K562 (cell line): ENCODE measurements around the gene MRPL42. TPM values are rescaled to one million over a fixed set of nuclear protein-coding genes. Genes with fewer than 3 reads are reported as not detected.

Experiments
- ATAC-seq: fragments of 200-7000 bp; cut with Tn5 transposase; 3 replicates; pipeline ENCODE4 v1.9.1; 2020; ENCODE audit warnings: moderate library complexity
- BruUV-seq: library from RNA; stranded (reverse); fragments of 400-500 nt; replicated peaks from 2 replicates; lab custom pipeline; 2021; lab: Mats Ljungman, UMichigan
- CTCF ChIA-PET: fragments of 300-600 bp; formaldehyde crosslinking; extraction: SDS; loops from one replicate; lab custom pipeline; 2021; ENCODE audit warnings: low intra/inter-chr PET ratio; lab: Yijun Ruan, JAX
- POLR2A ChIA-PET: fragments of 300-600, 350-650 bp; sonication (Branson Sonifier 250); formaldehyde crosslinking; extraction: SDS; loops from one replicate; lab custom pipeline; 2021; ENCODE audit warnings: antibody characterized with exemption, inconsistent platforms; lab: Yijun Ruan, JAX
- DNase-seq, 4 experiments: peaks; one replicate each; pipeline versions ENCODE4 v3.0.0 to v3.0.0-alpha.2; 2011 to 2018; ENCODE audit warnings: low spot score in 3 of 4, mixed read lengths in 3 of 4; ENCODE audit errors: extremely low read depth in 1 of 4
- FAIRE-seq: peaks from 2 replicates; lab custom pipeline; 2011; peaks lifted over from hg19 to GRCh38; lab: Jason Lieb, UNC
- H2AFZ ChIP-seq: 2 replicates; pipeline ENCODE4 v1.6.0; 2011; ENCODE audit warnings: low read depth, low read length, control low read depth, inconsistent platforms
- H3K27ac ChIP-seq: fragments of 200-600 bp; 3 replicates; pipeline ENCODE4 v1.8.0; 2011; ENCODE audit warnings: low read depth, mild to moderate bottlenecking, control low read depth, inconsistent platforms, low read length, moderate library complexity, mixed read lengths; ENCODE audit errors: extremely low read depth
- H3K27me3 ChIP-seq, 2 experiments: fragments of 300-600 bp in 1 of 2; 2 replicates in 1 of 2; 3 replicates in 1 of 2; pipeline versions ENCODE4 v1.6.0 to v1.8.0; 2011; ENCODE audit warnings: inconsistent platforms in 2 of 2, low read length in 2 of 2, mild to moderate bottlenecking in 1 of 2, mixed read lengths in 1 of 2, moderate library complexity in 1 of 2; ENCODE audit not compliant: control insufficient read depth in 2 of 2, insufficient read depth in 2 of 2
- H3K36me3 ChIP-seq: fragments of 300-600 bp; 3 replicates; pipeline ENCODE4 v1.8.0; 2011; ENCODE audit warnings: mild to moderate bottlenecking, low read length, inconsistent platforms; ENCODE audit not compliant: control insufficient read depth, insufficient read depth
- H3K4me1 ChIP-seq, 2 experiments: fragments of 200-600 bp in 1 of 2; replicated peaks in 1 of 2; 2 replicates in 1 of 2; 3 replicates in 1 of 2; pipeline versions ENCODE4 v1.5.1 to v1.8.0; 2011; ENCODE audit warnings: inconsistent platforms in 2 of 2, low read length in 2 of 2, mild to moderate bottlenecking in 1 of 2, mixed read lengths in 1 of 2, moderate library complexity in 1 of 2; ENCODE audit not compliant: control insufficient read depth in 2 of 2, insufficient read depth in 2 of 2
- H3K4me2 ChIP-seq: 2 replicates; pipeline ENCODE4 v1.6.1; 2011; ENCODE audit warnings: low read length, control low read depth, inconsistent platforms, mixed read lengths; ENCODE audit not compliant: insufficient read depth
- H3K4me3 ChIP-seq: fragments of 200-600 bp; sonication (generic), shearing (Covaris generic); 2 replicates; pipeline ENCODE4 v1.5.1; 2016; ENCODE audit warnings: control low read depth, inconsistent platforms
- H3K79me2 ChIP-seq: fragments of 200-600 bp; 3 replicates; pipeline ENCODE4 v1.8.0; 2011; ENCODE audit warnings: low read length, inconsistent platforms; ENCODE audit not compliant: control insufficient read depth, insufficient read depth
- H3K9ac ChIP-seq, 2 experiments: 2 replicates each; pipeline versions ENCODE4 v1.6.0 to v1.6.1; 2011; ENCODE audit warnings: low read depth in 2 of 2, low read length in 2 of 2, control low read depth in 1 of 2, inconsistent platforms in 1 of 2, mild to moderate bottlenecking in 1 of 2, mixed read lengths in 1 of 2; ENCODE audit not compliant: insufficient read depth in 1 of 2
- H3K9me1 ChIP-seq: one replicate; pipeline ENCODE4 v1.6.0; 2011; ENCODE audit warnings: inconsistent platforms, mild to moderate bottlenecking, low read length, moderate library complexity; ENCODE audit not compliant: control insufficient read depth, insufficient read depth
- H3K9me3 ChIP-seq: replicated peaks from 2 replicates; pipeline ENCODE4 v1.5.1; 2011; ENCODE audit warnings: low read depth, low read length, inconsistent platforms; ENCODE audit not compliant: control insufficient read depth, insufficient read depth
- H4K20me1 ChIP-seq: replicated peaks from 2 replicates; pipeline ENCODE4 v1.6.1; 2011; ENCODE audit warnings: low read length, inconsistent platforms, mixed read lengths; ENCODE audit not compliant: control insufficient read depth, insufficient read depth
- ARID1B ChIP-seq: fragments of 450-650 bp; IDR thresholded peaks from 2 replicates; pipeline ENCODE4 v1.6.1; 2016; ENCODE audit warnings: antibody characterized with exemption, mild to moderate bottlenecking, inconsistent platforms
- FOXK2 ChIP-seq, 2 experiments: fragments of 450-650 bp; IDR thresholded peaks in 1 of 2; conservative IDR thresholded peaks in 1 of 2; 2 replicates each; pipeline ENCODE4 v1.6.1; 2016; ENCODE audit warnings: low read depth in 2 of 2, mild to moderate bottlenecking in 1 of 2
- MED1 ChIP-seq: sonication (generic); formaldehyde crosslinking; IDR thresholded peaks from 2 replicates; pipeline ENCODE4 v1.8.1; 2023; ENCODE audit warnings: missing genetic modification reagents, borderline replicate concordance
- SMAD1 ChIP-seq: fragments of 150-350 bp; IDR thresholded peaks from 2 replicates; pipeline ENCODE4 v1.6.1; 2014; ENCODE audit warnings: low read length, low read depth; ENCODE audit not compliant: partially characterized antibody
- TAL1 ChIP-seq: fragments of 450-650 bp; IDR thresholded peaks from 2 replicates; pipeline ENCODE4 v1.6.1; 2016; ENCODE audit warnings: mild to moderate bottlenecking
- TEAD2 ChIP-seq: fragments of 450-650 bp; IDR thresholded peaks from 2 replicates; pipeline ENCODE4 v1.6.1; 2016; ENCODE audit warnings: missing genetic modification characterization, control low read depth, missing compliant biosample characterization
- ZFP1 ChIP-seq: fragments of 450-650 bp; formaldehyde crosslinking; IDR thresholded peaks from 2 replicates; pipeline ENCODE4 v1.4.0; 2020; ENCODE audit warnings: mild to moderate bottlenecking, mixed read lengths
- ZNF121 ChIP-seq: sonication (generic); formaldehyde crosslinking; conservative IDR thresholded peaks from 2 replicates; pipeline ENCODE4 v1.8.0; 2022; ENCODE audit warnings: missing genetic modification reagents
- ZNF408 ChIP-seq: fragments of 250-450 bp; sonication (Bioruptor Pico); IDR thresholded peaks from 2 replicates; pipeline ENCODE4 v1.4.0; 2020; ENCODE audit warnings: low read depth, mild to moderate bottlenecking, moderate library complexity
- ZNF586 ChIP-seq: fragments of 450-650 bp; formaldehyde crosslinking; conservative IDR thresholded peaks from 2 replicates; pipeline ENCODE4 v1.4.0; 2020; ENCODE audit warnings: mild to moderate bottlenecking, moderate library complexity
- ZNF668 ChIP-seq: fragments of 250-450 bp; sonication (Bioruptor Pico); IDR thresholded peaks from 2 replicates; pipeline ENCODE4 v1.8.0; 2022; ENCODE audit warnings: mild to moderate bottlenecking, inconsistent platforms
- ZNF699 ChIP-seq: fragments of 250-450 bp; sonication (Bioruptor Pico); IDR thresholded peaks from 2 replicates; pipeline ENCODE4 v1.8.0; 2021; ENCODE audit warnings: mild to moderate bottlenecking, moderate library complexity; ENCODE audit not compliant: insufficient replicate concordance
- in situ Hi-C: fragments of 300-500 bp; cut with MboI; formaldehyde crosslinking; loops from 4 replicates; pipeline ENCODE4 v1.15.0; 2018; ENCODE audit warnings: inconsistent platforms, mixed read lengths
- intact Hi-C: fragments of 100-400 bp; cut with micrococcal nuclease; formaldehyde crosslinking; loops from 2 replicates; pipeline ENCODE4 v1.14.2; 2022
- polyA plus RNA-seq, 8 experiments: library from polyadenylated mRNA; depleted of rRNA in 4 of 8; stranded (reverse) in 5 of 8; unstranded in 3 of 8; fragments of >200 nt; fragmentation: Nextera tagmentation in 2 of 8; fragmentation: Illumina TruSeq in 1 of 8; extraction: Ambion mirVana in 2 of 8; extraction: Trizol in 1 of 8; gene quantifications; 2 replicates each; pipeline versions ENCODE4 v1.2.1 to v1.2.3, GENCODE V29; 2011 to 2014; ENCODE audit warnings: inconsistent platforms in 1 of 8, missing spikeins in 1 of 8
- total RNA-seq, 7 experiments: library from RNA; depleted of rRNA in 6 of 7; stranded (reverse); fragments of >200 nt in 6 of 7; fragmentation: Illumina TruSeq in 2 of 7; extraction: Trizol in 2 of 7; gene quantifications; 2 replicates each; pipeline versions ENCODE4 v1.2.1 to v1.2.3, GENCODE V29; 2011 to 2021; ENCODE audit warnings: low replicate concordance in 1 of 7
- TF ChIP-seq, protein P1 (sequence below): sonication (generic); formaldehyde crosslinking; IDR thresholded peaks from 2 replicates; pipeline ENCODE4 v1.8.1; 2023; ENCODE audit warnings: mild to moderate bottlenecking, missing genetic modification reagents

Gene MRPL42
- total and polyA plus RNA-seq, 9 of the 15 experiments (the other 6 are each of a cell fraction or from before 2014, with no cell fraction given), result 104 to 806 (median 218) TPM

DNA sequence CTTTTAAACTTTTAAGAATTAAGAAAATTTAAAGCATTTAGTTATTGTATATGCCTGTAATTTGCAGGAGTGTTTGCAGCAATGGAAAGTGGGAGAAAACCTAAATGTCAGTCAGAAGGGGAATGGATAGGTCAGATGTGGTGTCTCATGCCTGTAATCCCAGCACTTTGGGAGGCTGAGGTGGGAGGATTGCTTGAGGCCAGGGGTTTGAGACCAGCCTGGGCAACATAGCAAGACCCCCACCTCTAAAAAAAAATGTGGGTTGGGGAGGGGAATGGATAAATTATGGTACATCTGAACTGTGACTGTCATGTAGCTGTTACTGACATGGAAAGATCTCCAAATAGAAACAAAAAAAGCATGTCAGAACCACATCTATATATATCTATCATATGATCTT lies 2.1 kb downstream of the MRPL42 start:
- Histone ChIP-seq H3K79me2 (peaks cover 55% of the 10 kb centered on the region), H3K27me3 (no peaks in the 10 kb centered on the region), H3K9ac (no peak overlapping the region), H3K9me1 (no peaks in the 10 kb centered on the region), H3K9me3 (no peaks in the 10 kb centered on the region), H3K4me1 (peaks cover 3 to 4% of the 10 kb centered on the region in 2 experiments; a peak in 2 of 5 replicates), H3K4me3 (no peak overlapping the region), H2AFZ (no peak overlapping the region), H4K20me1 (no peaks in the 10 kb centered on the region), H3K27ac (no peak overlapping the region), H3K4me2 (no peak overlapping the region), H3K36me3 (peaks cover 47% of the 10 kb centered on the region)
- ChIA-PET CTCF (interaction anchor here (0.5 kb wide), 1 partner anchor 372 kb away, joined by 3 read pairs; no protein-coding TSS in a partner anchor), POLR2A (no interaction called here)
- FAIRE-seq, result no peak
- intact Hi-C loops, result no loop called here
- no peak for ATAC-seq
- TF ChIP-seq MED1 (CRISPR knock-in tag) (no peak), ZNF408 (CRISPR knock-in tag) (no peak), ZNF121 (CRISPR knock-in tag) (peak; percentile 53; the same call in 1 of the 2 replicates), ZNF586 (CRISPR knock-in tag) (no peak), ZNF699 (CRISPR knock-in tag) (no peak), TEAD2 (tag) (no peak)
- in situ Hi-C loops, result no loop called here
- DNase-seq, result no peak
- BruUV-seq, result no TSS peak

DNA sequence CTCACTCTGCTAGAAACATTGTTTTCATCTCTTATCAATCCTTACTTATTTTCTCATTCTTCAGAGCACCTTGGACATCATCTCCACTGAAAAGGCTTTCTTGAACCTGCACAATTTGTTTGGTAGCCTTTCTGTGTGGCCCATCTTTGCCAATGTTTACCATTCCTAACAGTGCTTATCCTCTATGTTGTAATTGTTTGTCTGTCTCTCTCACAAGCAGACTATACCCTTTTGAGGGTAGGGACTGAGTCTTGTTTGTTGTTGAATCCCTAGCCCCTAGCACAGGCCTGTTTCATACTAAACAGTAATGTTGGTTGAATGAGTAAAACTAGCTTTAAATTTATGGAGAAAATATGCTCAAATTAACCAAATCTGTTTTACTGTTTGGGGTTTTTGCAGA lies 9.2 kb downstream of the MRPL42 start:
- no TSS peak for BruUV-seq
- H3K79me2 ChIP-seq, result peaks cover 22% of the 10 kb centered on the region
- in situ Hi-C loops (no loop called here), intact Hi-C loops (no loop called here)
- no peak overlapping the region for H3K27ac ChIP-seq
- no peak overlapping the region for H2AFZ ChIP-seq
- no peaks in the 10 kb centered on the region for H4K20me1 ChIP-seq
- CTCF ChIA-PET, result no interaction called here
- peaks cover 86% of the 10 kb centered on the region for H3K36me3 ChIP-seq
- ATAC-seq (no peak), DNase-seq (no peak), FAIRE-seq (no peak)
- POLR2A ChIA-PET, result interaction anchor here (1.0 to 1.4 kb wide), 3 partner anchors 9 to 45 kb away, joined by 3 to 6 read pairs (median 4); partner anchors contain the start of gene MRPL42
- no peak overlapping the region for H3K9ac ChIP-seq
- no peaks in the 10 kb centered on the region for H3K27me3 ChIP-seq
- H3K4me1 ChIP-seq, result no peaks in the 10 kb centered on the region
- H3K4me3 ChIP-seq, result no peak overlapping the region
- no peaks in the 10 kb centered on the region for H3K9me3 ChIP-seq
- H3K4me2 ChIP-seq, result no peak overlapping the region
- no peaks in the 10 kb centered on the region for H3K9me1 ChIP-seq
- TF ChIP-seq, protein P1, sequence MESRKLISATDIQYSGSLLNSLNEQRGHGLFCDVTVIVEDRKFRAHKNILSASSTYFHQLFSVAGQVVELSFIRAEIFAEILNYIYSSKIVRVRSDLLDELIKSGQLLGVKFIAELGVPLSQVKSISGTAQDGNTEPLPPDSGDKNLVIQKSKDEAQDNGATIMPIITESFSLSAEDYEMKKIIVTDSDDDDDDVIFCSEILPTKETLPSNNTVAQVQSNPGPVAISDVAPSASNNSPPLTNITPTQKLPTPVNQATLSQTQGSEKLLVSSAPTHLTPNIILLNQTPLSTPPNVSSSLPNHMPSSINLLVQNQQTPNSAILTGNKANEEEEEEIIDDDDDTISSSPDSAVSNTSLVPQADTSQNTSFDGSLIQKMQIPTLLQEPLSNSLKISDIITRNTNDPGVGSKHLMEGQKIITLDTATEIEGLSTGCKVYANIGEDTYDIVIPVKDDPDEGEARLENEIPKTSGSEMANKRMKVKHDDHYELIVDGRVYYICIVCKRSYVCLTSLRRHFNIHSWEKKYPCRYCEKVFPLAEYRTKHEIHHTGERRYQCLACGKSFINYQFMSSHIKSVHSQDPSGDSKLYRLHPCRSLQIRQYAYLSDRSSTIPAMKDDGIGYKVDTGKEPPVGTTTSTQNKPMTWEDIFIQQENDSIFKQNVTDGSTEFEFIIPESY (CRISPR knock-in tag), result no peak
- TF ChIP-seq ARID1B (no peak), FOXK2 (conservative IDR thresholded peaks at IDR 0.05 in 1 of 2, IDR thresholded peaks at IDR 0.05 in 1 of 2; ENCODE audit: low read depth in 2 of 2) (no peak), SMAD1 (no peak), TAL1 (no peak), ZFP1 (CRISPR knock-in tag) (no peak), ZNF668 (CRISPR knock-in tag) (no peak)
